ENCODE measurements around the gene PTGDS. TPM values are rescaled to one million over a fixed set of nuclear protein-coding genes. Genes with fewer than 3 reads are reported as not detected.

PTGDS gene
- total RNA-seq, 1 experiment from 2014 or later, result not detected

DNA sequence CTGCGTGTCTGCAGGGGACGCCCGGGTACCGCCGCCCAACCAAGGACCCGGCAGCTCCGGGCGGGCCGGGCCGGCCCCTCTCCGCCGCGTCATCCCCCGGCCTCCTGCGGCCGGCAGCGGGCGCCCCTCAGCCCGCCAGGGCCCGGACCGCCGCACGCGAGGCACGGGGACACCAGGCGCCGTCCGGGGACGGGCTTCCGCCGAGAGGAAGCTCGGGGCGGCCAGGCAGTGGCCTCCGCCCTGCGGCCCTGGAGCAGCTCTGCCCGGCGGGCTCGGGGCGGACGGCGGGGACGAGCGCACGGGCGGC, 33.1 kb upstream of the PTGDS start:
- DNase-seq (ENCODE audit: low spot score), result no peak
- in situ Hi-C loops (cut with HindIII; ENCODE audit: low sequenced_read_pairs), result loop anchor here (25.0 kb wide), 2 partner anchors 93 to 218 kb away; partner anchors contain the start of genes ABCA2, FUT7, LRRC26 and NPDC1

DNA sequence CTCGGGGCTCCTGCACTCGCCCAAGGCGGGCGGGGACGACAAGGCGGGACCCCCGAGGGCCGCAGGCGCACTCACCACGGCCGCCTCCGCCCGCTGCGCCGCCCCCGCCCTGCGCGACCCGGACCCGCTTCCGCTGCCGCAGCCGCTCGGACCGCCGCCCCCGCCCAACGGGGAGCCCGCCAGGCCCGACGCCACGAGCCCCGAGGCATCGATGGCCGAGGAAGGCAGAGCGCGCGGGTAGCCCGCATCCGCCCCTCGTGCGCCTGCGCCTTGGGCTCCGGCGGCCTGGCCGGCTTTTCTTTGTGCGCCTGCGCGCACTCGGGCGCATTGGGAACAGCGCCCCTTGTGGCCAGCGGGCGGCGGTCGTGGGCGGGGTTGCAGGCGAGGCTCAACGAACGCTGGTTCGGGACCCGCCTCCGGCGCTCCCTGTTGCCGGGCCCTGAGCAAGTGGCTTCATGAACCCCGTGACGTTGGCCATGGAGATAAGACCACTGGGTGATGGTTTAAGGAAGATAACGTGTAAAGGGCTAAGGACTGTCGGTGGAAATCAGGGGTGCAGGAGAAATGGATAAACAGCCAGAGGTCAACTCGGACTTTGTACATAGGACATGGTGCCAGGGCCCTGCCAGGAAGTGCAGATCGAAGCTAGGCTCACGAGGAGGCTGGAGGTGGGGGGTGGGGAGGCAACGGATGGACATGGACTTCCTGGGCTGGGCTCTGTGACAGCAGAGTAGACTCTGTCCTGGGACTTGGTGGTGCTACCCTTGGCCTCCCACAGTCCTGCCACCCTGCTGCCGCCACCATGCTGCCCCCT, 32.6 kb upstream of the PTGDS start, which contains the start of the genes C8G and FBXW5:
Gene C8G (plus strand): TSS at position 725 of the 814 bp plus-strand sequence. CDS start 78 bp downstream, at position 803.
Gene FBXW5 (minus strand): TSS at position 220 of the 814 bp plus-strand sequence. CDS start 655 bp downstream, outside the sequence.
- in situ Hi-C loops (cut with HindIII; ENCODE audit: low sequenced_read_pairs), result loop anchor here (25.0 kb wide), 2 partner anchors 93 to 218 kb away; partner anchors contain the start of genes ABCA2, FUT7, LRRC26 and NPDC1
- DNase-seq (ENCODE audit: low spot score), result peak; percentile 87

DNA sequence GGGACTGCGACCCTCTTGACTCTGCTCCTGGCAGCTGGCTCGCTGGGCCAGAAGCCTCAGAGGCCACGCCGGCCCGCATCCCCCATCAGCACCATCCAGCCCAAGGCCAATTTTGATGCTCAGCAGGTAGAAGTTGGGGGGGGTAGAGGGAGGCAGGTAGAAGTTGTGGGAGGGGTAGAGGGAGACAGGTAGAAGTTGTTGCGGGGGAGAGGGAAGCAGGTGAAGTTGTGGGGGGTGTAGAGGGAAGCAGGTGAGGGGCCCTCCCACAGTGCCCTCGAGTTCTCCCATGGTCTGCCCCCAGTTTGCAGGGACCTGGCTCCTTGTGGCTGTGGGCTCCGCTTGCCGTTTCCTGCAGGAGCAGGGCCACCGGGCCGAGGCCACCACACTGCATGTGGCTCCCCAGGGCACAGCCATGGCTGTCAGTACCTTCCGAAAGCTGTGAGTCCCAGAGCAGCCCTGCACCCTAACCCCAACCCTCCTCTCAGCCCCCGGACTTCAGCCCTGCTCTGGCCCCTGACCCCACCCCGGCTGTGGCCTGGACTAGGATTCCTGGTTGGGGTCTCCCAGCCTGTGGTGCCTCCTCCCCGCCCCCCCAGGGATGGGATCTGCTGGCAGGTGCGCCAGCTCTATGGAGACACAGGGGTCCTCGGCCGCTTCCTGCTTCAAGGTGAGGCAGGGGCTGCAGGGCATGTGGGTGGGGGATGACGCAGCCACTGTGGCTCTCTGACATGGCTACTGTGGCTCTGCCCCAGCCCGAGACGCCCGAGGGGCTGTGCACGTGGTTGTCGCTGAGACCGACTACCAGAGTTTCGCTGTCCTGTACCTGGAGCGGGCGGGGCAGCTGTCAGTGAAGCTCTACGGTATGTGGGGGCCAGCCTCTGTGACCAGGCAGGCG, 31.7 kb upstream of the PTGDS start:
- in situ Hi-C loops (cut with HindIII; ENCODE audit: low sequenced_read_pairs), result loop anchor here (25.0 kb wide), 2 partner anchors 92 to 217 kb away; partner anchors contain the start of genes ABCA2, FUT7, LRRC26 and NPDC1
- DNase-seq (ENCODE audit: low spot score), result no peak

DNA sequence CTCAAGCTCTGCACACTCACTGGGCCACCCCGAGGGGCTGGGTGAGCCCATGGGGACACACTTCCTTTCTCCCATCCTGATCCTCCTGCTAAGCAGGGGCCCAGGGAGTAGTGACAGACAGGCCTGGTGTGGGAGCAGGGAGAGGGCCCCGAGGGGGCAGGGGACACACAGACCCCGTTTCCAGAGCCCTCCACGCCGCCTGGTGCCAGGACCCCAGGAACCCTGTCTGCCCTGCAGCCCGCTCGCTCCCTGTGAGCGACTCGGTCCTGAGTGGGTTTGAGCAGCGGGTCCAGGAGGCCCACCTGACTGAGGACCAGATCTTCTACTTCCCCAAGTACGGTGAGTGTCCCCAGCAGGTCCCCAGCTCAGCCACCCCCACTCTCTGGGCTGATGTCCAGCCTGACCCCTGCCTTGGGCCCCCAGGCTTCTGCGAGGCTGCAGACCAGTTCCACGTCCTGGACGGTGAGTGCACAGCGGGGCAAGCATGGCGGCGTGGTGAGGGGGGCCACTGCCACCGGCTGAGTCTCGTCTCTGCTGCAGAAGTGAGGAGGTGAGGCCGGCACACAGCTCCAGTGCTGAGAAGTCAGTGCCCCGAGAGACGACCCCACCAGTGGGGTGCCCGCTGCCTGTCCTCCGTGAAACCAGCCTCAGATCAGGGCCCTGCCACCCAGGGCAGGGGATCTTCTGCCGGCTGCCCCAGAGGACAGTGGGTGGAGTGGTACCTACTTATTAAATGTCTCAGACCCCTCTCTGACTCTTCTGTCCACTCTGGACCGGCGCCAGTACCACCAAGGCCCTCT, 30.9 kb upstream of the PTGDS start:
- no peak for DNase-seq (ENCODE audit: low spot score)
- in situ Hi-C loops (cut with HindIII; ENCODE audit: low sequenced_read_pairs), result loop anchor here (25.0 kb wide), 2 partner anchors 91 to 216 kb away; partner anchors contain the start of genes ABCA2, FUT7, LRRC26 and NPDC1

DNA sequence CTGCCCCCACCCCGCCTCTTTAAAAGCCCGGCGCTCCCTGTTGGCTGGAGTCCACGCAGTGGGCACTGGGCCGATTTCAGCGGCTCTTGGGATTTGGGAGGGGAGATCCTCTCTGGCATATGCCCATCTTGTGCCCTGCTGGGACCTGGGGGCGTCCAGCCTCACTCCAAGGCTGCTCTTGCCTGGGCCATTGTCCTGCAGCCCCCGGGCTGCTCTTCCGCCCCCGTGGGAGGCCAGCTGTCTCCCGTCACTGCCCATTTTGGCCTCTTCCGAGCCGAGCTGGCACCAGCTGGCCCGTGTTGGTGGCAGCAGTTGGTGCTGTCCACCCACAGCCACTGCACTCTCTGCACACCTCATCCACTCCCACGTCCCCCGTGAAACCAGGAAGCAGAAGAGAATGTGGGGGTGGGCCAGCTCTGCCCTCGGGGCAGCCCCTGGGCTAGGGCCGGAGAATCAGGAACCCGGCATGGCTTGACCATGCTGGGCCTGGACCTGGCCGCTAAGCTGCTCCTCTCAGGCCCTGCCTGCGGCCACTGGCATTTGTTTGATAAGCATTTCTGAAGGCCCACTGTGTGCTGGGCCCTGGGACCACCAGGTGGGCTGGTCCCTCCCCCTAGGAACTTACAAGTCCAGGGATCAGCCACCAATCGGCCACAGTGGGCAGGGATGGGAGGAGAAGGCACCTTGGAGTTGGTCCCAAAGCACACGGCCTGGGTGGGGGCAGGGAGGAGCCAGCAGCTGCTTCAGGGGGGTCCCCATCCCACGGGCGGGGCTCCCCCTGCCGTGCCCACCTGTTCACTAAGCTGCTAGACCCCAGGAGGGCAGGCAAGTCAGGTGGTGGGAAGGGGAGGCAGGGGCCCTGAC, 30.0 kb upstream of the PTGDS start:
- in situ Hi-C loops (cut with HindIII; ENCODE audit: low sequenced_read_pairs), result loop anchor here (25.0 kb wide), 2 partner anchors 90 to 215 kb away; partner anchors contain the start of genes ABCA2, FUT7, LRRC26 and NPDC1
- DNase-seq (ENCODE audit: low spot score), result peak; percentile 79

DNA sequence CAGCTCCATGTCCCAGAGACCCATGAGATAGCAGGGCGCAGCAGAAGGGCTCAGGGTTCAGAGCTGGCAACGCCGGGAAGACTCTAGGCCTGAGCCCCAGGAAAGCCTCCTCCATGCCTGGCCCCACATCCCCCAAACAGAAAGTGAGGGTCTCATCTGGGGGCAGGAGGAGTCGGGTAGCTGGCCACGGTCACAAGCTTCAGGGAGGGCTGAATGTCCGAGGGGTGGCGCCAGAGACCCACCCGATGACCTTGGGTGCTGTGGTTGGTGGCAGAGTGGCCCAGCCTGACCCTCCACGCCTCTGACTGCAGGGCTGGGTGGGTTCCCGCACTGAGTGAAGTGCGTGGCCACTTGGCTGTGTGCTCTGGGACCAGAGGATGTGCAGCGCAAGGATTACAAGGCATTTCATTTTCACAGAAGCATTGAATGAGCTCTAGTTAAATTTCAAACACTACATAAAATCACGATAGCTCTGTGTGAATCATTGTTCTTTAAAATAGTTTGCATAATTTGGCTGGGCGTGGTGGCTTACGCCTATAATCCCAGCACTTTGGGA, 29.3 kb upstream of the PTGDS start:
- in situ Hi-C loops (cut with HindIII; ENCODE audit: low sequenced_read_pairs), result loop anchor here (25.0 kb wide), 2 partner anchors 89 to 214 kb away; partner anchors contain the start of genes ABCA2, FUT7, LRRC26 and NPDC1
- DNase-seq (ENCODE audit: low spot score), result peak; percentile 63

DNA sequence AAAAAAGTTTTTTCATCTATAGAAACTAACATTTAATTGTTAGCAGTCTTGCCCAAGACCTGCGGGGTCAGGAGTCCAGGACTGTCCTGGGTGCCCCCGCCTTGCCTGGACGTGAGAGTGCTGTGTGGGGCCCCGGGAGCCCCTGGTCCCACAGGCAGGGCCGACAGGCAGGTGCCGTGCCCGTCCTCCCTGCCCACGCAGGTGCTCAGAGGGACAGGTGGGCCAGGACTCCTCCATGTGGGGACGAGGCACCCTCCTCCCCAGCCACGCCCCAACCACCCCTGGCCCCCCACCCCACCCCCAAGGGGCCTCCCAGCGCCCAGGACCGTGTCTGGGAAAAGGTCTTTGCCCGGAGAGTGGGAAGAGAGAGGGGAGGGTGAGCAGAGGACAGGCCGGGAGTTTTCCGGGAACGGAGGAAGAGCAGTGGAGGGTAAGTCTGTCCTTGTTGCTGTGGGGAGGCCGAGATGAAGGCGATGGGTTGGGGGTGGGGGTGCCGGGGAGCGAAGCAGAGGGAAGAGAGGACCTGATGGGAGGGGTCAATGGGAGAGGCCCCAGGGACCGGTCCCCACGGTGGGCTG, 28.0 kb upstream of the PTGDS start:
- no peak for DNase-seq (ENCODE audit: low spot score)
- in situ Hi-C loops (cut with HindIII; ENCODE audit: low sequenced_read_pairs), result loop anchor here (25.0 kb wide), 2 partner anchors 88 to 213 kb away; partner anchors contain the start of genes ABCA2, FUT7, LRRC26 and NPDC1

DNA sequence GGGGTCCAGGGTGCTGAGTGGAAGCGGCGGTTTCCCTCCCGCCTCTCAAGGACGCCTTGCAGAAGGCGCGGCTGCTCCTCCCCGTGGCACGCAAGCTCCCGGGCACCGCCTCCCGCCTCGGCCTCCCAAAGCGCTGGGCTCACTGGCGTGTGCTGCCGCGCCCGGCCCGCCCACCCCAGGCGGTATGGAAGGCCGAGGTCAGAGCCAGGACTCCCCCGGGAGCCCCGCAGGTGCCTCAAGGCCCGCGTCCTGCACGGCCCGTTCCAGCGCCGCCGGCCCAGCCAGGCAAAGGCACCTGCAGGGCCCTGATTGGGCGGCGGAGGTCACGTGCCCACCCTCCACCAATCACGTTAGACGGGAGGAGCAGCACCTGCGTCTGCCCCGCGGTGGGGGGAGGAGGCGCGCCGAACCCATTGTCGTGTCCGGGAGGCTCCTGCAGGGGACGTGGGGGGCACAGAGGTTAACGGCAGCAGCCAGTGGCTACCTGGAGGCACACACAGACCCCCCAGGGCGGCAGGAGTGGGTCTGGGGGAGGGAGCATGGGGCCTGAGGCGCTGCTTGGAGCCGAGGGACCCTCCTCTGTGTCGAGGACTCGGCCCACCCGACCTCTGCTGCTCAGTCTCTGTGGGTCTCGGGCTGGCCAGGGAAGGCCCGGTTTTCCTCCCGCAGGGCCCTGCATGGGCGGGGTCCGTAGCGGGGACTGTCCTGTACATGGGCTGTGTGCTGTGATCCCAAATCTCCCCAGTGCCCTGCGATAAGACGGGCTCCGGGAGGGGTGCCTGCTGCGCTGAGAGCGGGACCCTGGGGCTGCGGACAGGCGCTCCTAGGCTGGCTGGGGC, 27.3 kb upstream of the PTGDS start:
- peak; percentile 97 for DNase-seq (ENCODE audit: low spot score)
- in situ Hi-C loops (cut with HindIII; ENCODE audit: low sequenced_read_pairs), result loop anchor here (25.0 kb wide), 2 partner anchors 87 to 212 kb away; partner anchors contain the start of genes ABCA2, FUT7, LRRC26 and NPDC1

DNA sequence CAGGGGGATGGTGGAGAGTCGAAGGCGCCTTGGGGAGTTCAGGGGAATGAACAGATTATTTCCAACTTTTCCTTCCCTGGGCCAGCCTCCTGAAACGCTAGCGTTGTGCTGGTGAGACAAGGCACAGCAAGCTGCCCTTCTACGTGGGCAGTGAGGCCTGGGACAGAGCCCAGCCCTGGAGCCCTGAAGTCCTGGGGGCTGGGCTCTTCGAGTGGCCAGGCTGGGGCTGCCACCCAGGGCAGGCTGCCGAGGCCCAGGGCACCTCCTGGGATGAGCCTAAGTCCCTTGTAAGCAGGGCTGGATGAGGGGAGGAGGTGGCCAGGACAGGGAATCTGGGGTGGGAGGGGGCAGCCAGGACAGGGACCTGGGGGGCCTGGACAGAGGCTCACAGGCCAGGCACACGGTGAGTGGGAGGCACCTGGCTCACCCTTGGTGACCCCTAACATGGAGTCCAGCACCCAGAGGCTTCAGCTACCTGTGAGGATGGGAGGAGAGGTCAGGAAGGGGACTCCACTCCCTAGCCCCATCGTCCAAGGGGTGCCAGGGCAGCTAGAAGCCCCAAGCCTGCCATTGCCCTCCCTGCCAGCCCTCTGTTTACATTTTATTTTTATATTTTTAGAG, 26.5 kb upstream of the PTGDS start:
- DNase-seq (ENCODE audit: low spot score), result no peak
- in situ Hi-C loops (cut with HindIII; ENCODE audit: low sequenced_read_pairs), result no loop called here

DNA sequence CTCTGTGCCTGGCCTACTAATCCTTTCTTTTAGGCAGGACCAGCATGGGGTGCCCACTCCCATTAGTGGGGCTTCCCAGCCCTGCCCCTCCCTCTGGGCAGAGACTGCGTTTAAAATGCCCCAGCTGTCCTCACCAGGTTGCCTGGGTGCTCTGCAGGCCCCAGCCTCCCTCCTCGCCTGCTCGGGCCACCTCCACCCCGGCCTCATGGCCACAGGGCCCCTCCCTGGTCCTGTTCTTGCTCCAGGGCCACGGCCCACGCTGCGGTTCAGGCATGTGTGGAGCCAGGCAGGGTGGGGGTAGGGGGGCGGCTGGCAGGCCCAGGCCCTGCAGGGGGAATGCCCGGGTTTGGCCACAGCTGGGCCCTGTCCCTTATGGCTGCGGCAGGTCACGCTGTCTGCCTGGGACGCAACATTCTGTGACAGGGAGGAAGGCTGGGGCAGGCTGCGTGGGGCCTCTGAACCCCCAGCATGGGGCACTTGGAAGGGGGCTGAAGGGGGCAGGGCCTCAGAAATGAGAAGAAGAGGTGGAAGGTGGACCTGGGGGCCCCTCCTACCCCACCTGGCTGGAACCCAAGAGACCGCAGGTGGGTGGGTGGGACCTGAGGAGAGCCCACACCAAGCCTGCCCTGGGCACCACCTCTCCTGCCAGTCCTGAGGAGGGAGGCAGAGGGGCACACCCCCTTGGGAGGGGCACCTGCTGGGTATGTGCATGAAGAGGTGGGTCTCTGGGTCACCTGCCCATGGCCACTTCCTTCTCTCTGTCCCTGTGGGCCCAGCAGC, 25.6 kb upstream of the PTGDS start, which contains the start of gene LCN12:
Gene LCN12 (plus strand): TSS at position 733 of the 780 bp plus-strand sequence. CDS start 55 bp downstream, outside the sequence.
- no peak for DNase-seq (ENCODE audit: low spot score)
- in situ Hi-C loops (cut with HindIII; ENCODE audit: low sequenced_read_pairs), result no loop called here

DNA sequence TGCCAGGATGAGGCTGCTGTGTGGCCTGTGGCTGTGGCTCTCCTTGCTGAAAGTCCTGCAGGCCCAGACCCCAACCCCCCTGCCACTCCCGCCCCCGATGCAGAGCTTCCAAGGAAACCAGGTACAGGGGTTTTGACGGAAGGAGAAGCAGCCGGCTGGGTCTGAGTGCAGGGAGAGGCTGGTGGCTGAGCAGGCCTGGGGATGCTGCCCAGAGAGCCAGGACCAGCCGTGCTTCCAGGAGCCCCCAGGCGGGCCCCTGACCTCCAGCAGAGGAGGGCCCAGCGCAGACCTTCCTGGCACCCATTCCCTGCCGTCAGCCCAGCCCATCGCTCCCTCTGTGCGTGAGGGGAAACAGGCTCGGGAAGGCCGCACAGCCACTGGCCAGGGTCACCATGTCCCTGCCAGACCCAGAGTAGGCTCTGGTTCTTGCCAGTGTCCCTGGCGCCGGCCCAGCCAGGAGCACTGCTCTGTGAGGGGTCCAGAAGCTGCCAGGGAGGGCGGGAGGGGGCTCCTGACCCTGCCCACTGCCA, 24.9 kb upstream of the PTGDS start:
- in situ Hi-C loops (cut with HindIII; ENCODE audit: low sequenced_read_pairs), result no loop called here
- no peak for DNase-seq (ENCODE audit: low spot score)

DNA sequence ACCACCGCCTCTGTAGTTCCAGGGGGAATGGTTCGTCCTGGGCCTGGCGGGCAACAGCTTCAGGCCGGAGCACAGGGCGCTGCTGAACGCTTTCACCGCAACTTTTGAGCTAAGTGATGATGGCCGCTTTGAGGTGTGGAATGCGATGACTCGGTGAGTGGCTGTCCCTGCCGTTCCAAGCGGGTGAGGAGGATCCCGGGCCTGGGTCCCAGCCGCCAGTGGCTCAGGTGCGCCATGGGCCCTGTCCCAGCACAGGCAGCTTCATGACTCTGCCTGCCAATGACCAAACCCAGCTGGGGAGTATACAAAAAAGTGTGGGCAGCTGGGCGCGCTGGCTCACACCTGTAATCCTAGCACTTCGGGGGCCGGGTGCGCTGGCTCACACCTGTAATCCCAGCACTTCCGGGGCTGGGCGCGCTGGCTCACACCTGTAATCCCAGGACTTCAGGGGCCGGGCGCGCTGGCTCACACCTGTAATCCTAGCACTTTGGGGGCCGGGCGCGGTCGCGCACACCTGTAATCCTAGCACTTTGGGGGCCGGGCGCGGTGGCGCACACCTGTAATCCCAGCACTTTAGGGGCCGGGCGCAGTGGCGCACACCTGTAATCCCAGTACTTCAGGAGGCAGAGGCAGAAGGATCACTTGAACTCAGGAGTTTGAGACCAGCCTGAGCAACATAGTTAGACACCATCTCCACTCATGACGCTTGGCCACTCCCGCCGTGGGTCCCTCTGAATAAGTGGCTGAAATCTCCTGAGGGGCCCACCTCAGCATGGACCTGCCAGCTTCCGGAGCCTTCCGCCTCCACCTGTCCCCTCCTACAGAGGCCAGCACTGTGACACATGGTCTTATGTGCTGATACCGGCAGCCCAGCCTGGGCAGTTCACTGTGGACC, 24.2 kb upstream of the PTGDS start:
- no peak for DNase-seq (ENCODE audit: low spot score)
- in situ Hi-C loops (cut with HindIII; ENCODE audit: low sequenced_read_pairs), result no loop called here

DNA sequence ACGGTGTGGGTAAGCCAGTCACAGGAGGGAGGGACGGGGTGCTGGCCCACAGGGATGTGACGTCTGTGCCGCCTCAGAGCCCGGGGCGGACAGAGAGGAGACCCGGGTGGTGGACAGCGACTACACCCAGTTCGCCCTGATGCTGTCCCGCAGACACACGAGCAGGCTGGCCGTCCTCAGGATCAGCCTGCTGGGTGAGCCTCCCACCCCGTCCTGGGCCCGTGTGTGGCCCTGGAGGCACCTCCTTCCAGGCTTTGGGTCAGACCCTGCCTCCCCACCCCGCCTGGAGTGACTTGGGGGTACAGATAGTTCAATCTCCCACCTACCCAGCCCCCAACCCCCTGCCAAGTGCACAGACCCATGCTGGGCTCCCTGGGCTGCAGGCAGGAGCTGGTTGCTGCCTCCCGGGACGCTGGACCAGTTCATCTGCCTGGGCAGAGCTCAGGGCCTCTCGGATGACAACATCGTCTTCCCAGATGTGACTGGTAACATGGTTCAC, 23.5 kb upstream of the PTGDS start:
- DNase-seq (ENCODE audit: low spot score), result no peak
- in situ Hi-C loops (cut with HindIII; ENCODE audit: low sequenced_read_pairs), result no loop called here
